WTC11 (cell line): ENCODE results near the gene SMYD3. TPM values are rescaled to one million over a fixed set of nuclear protein-coding genes. Genes with fewer than 3 reads are reported as not detected.

Experiments used
- ATAC-seq: fragments of 200-7000 bp; cut with Tn5 transposase; 2 replicates; pipeline ENCODE4 v1.10.0; 2021; ENCODE audit warnings: mild to moderate bottlenecking, moderate library complexity
- Bru-seq: library from RNA; stranded (reverse); fragments of 400-500 nt; gene quantifications from one replicate; lab custom pipeline; 2021; lab: Mats Ljungman, UMichigan
- CTCF ChIA-PET: fragments of 300-600 bp; sonication (Branson Sonifier 250); formaldehyde crosslinking; loops from one replicate; lab custom pipeline; 2021; ENCODE audit warnings: antibody characterized with exemption; lab: Charles Lee
- POLR2A ChIA-PET: fragments of 350-600 bp; sonication (Branson Sonifier 250); formaldehyde crosslinking; loops from one replicate; lab custom pipeline; 2021; ENCODE audit warnings: antibody characterized with exemption; lab: Charles Lee
- DNase-seq: peaks from one replicate; pipeline ENCODE4 v3.0.0; 2021; ENCODE audit warnings: low spot score
- H3K27ac Mint-ChIP-seq: 2 replicates; pipeline ENCODE4 v1.8.0; 2021; ENCODE audit warnings: mixed read lengths
- H3K27me3 Mint-ChIP-seq: 2 replicates; pipeline ENCODE4 v1.8.0; 2021; ENCODE audit warnings: low read depth, mild to moderate bottlenecking, moderate library complexity, mixed read lengths
- H3K36me3 Mint-ChIP-seq: 2 replicates; pipeline ENCODE4 v1.8.0; 2021; ENCODE audit warnings: mixed read lengths
- H3K4me1 Mint-ChIP-seq: 2 replicates; pipeline ENCODE4 v1.8.0; 2022; ENCODE audit warnings: mixed read lengths
- H3K4me3 Mint-ChIP-seq: 2 replicates; pipeline ENCODE4 v1.8.0; 2021; ENCODE audit warnings: mild to moderate bottlenecking, moderate library complexity, mixed read lengths
- H3K9me3 Mint-ChIP-seq: 2 replicates; pipeline ENCODE4 v1.8.0; 2021; ENCODE audit warnings: mixed read lengths
- ATF1 ChIP-seq: sonication (generic); formaldehyde crosslinking; IDR thresholded peaks from 2 replicates; pipeline ENCODE4 v1.8.1; 2023; ENCODE audit warnings: mild to moderate bottlenecking, moderate library complexity, missing genetic modification reagents
- ESRRA ChIP-seq: sonication (generic); formaldehyde crosslinking; IDR thresholded peaks from 2 replicates; pipeline ENCODE4 v1.8.1; 2022; ENCODE audit warnings: mild to moderate bottlenecking, missing genetic modification reagents, borderline replicate concordance
- ETV6 ChIP-seq: sonication (generic); formaldehyde crosslinking; IDR thresholded peaks from 2 replicates; pipeline ENCODE4 v1.8.1; 2022; ENCODE audit warnings: mild to moderate bottlenecking, missing genetic modification reagents
- FOXK1 ChIP-seq: sonication (generic); formaldehyde crosslinking; IDR thresholded peaks from 2 replicates; pipeline ENCODE4 v1.8.0; 2022; ENCODE audit warnings: mild to moderate bottlenecking, moderate library complexity, missing genetic modification reagents
- GRHL2 ChIP-seq: fragments of 250-450 bp; sonication (Bioruptor Pico); IDR thresholded peaks from 2 replicates; pipeline ENCODE4 v1.8.0; 2022; ENCODE audit warnings: mild to moderate bottlenecking, moderate library complexity; ENCODE audit not compliant: insufficient replicate concordance, severe bottlenecking
- HMGA2 ChIP-seq: fragments of 250-450 bp; sonication (Bioruptor Pico); IDR thresholded peaks from 2 replicates; pipeline ENCODE4 v1.4.0; 2021; ENCODE audit warnings: mild to moderate bottlenecking, moderate library complexity
- KAT7 ChIP-seq: sonication (generic); formaldehyde crosslinking; IDR thresholded peaks from 2 replicates; pipeline ENCODE4 v1.8.1; 2023; ENCODE audit warnings: missing genetic modification reagents, mild to moderate bottlenecking, borderline replicate concordance
- MXD4 ChIP-seq: fragments of 250-450 bp; sonication (Bioruptor Pico); IDR thresholded peaks from 2 replicates; pipeline ENCODE4 v1.8.0; 2021; ENCODE audit warnings: mild to moderate bottlenecking, moderate library complexity, borderline replicate concordance
- NR1H2 ChIP-seq: sonication (generic); formaldehyde crosslinking; IDR thresholded peaks from 2 replicates; pipeline ENCODE4 v1.9.0; 2021; ENCODE audit warnings: mild to moderate bottlenecking, moderate library complexity, missing genetic modification reagents
- RELA ChIP-seq: sonication (generic); formaldehyde crosslinking; IDR thresholded peaks from 2 replicates; pipeline ENCODE4 v1.8.1; 2022; ENCODE audit warnings: missing genetic modification reagents, mild to moderate bottlenecking, borderline replicate concordance
- RORB ChIP-seq: fragments of 250-450 bp; sonication (Bioruptor Pico); IDR thresholded peaks from 2 replicates; pipeline ENCODE4 v1.9.0; 2021; ENCODE audit warnings: mild to moderate bottlenecking
- SMAD3 ChIP-seq: sonication (generic); formaldehyde crosslinking; IDR thresholded peaks from 2 replicates; pipeline ENCODE4 v1.8.0; 2022; ENCODE audit warnings: missing genetic modification reagents, mild to moderate bottlenecking, borderline replicate concordance
- SP1 ChIP-seq: sonication (generic); formaldehyde crosslinking; conservative IDR thresholded peaks from 2 replicates; pipeline ENCODE4 v1.8.1; 2022; ENCODE audit warnings: missing genetic modification reagents
- TCF7 ChIP-seq: sonication (generic); formaldehyde crosslinking; IDR thresholded peaks from 2 replicates; pipeline ENCODE4 v1.8.0; 2022; ENCODE audit warnings: mild to moderate bottlenecking, low read depth, missing genetic modification reagents, moderate library complexity
- TEAD4 ChIP-seq: sonication (generic); formaldehyde crosslinking; IDR thresholded peaks from 2 replicates; pipeline ENCODE4 v1.8.0; 2022; ENCODE audit warnings: mild to moderate bottlenecking, missing genetic modification reagents
- ZNF121 ChIP-seq: sonication (generic); formaldehyde crosslinking; IDR thresholded peaks from 2 replicates; pipeline ENCODE4 v1.8.0; 2023; ENCODE audit warnings: missing genetic modification reagents
- ZNF232 ChIP-seq: sonication (generic); formaldehyde crosslinking; IDR thresholded peaks from 2 replicates; pipeline ENCODE4 v1.8.0; 2022; ENCODE audit warnings: mild to moderate bottlenecking, missing genetic modification reagents
- ZNF263 ChIP-seq: sonication (generic); formaldehyde crosslinking; IDR thresholded peaks from 2 replicates; pipeline ENCODE4 v1.8.1; 2022; ENCODE audit warnings: low read depth, mild to moderate bottlenecking, moderate library complexity, missing genetic modification reagents
- ZNF317 ChIP-seq: sonication (generic); formaldehyde crosslinking; IDR thresholded peaks from 2 replicates; pipeline ENCODE4 v1.8.1; 2023; ENCODE audit warnings: low read depth, mild to moderate bottlenecking, moderate library complexity, missing genetic modification reagents, borderline replicate concordance
- ZNF416 ChIP-seq: fragments of 250-450 bp; sonication (Bioruptor Pico); IDR thresholded peaks from 2 replicates; pipeline ENCODE4 v1.9.0; 2021; ENCODE audit warnings: mild to moderate bottlenecking, inconsistent platforms
- ZNF671 ChIP-seq: fragments of 250-450 bp; sonication (Bioruptor Pico); IDR thresholded peaks from 2 replicates; pipeline ENCODE4 v1.8.0; 2021; ENCODE audit warnings: mild to moderate bottlenecking
- long read RNA-seq, 3 experiments: library from RNA in 1 of 3; library from capped mRNA in 1 of 3; library from polyadenylated mRNA in 1 of 3; unstranded in 2 of 3; stranded (forward) in 1 of 3; transcript quantifications; one replicate each; pipeline ENCODE4 v2.0.0, GENCODE V29; 2021
- total RNA-seq: library from RNA; stranded (reverse); gene quantifications from 3 replicates; pipeline ENCODE4 v1.2.3, GENCODE V29; 2021
- TF ChIP-seq, protein P1 (sequence below): sonication (generic); formaldehyde crosslinking; IDR thresholded peaks from 2 replicates; pipeline ENCODE4 v1.8.0; 2022; ENCODE audit warnings: mild to moderate bottlenecking, missing genetic modification reagents
- TF ChIP-seq, protein P2 (sequence below): sonication (generic); formaldehyde crosslinking; IDR thresholded peaks from 2 replicates; pipeline ENCODE4 v1.8.0; 2022; ENCODE audit warnings: mild to moderate bottlenecking, missing genetic modification reagents
- TF ChIP-seq, protein P3 (sequence below): fragments of 250-450 bp; sonication (Bioruptor Pico); IDR thresholded peaks from 2 replicates; pipeline ENCODE4 v1.9.0; 2021; ENCODE audit warnings: moderate library complexity, mild to moderate bottlenecking, inconsistent platforms, borderline replicate concordance
- TF ChIP-seq, protein P4 (sequence below): fragments of 250-450 bp; sonication (Bioruptor Pico); IDR thresholded peaks from 2 replicates; pipeline ENCODE4 v2.1.2; 2022; ENCODE audit warnings: mild to moderate bottlenecking, moderate library complexity
- TF ChIP-seq, protein P5 (sequence below): sonication (generic); formaldehyde crosslinking; IDR thresholded peaks from 2 replicates; pipeline ENCODE4 v1.8.1; 2022; ENCODE audit warnings: mild to moderate bottlenecking, missing genetic modification reagents, moderate library complexity, borderline replicate concordance
- TF ChIP-seq, protein P6 (sequence below): sonication (generic); formaldehyde crosslinking; IDR thresholded peaks from 2 replicates; pipeline ENCODE4 v1.8.1; 2023; ENCODE audit warnings: mild to moderate bottlenecking, moderate library complexity, missing genetic modification reagents
- TF ChIP-seq, protein P7 (sequence below): sonication (generic); formaldehyde crosslinking; IDR thresholded peaks from 2 replicates; pipeline ENCODE4 v1.8.0; 2023; ENCODE audit warnings: missing genetic modification reagents

The SMYD3 gene
- 21.4 to 31.9 TPM (median 30.9 TPM) in 3 replicates for total RNA-seq
- Bru-seq, nascent RNA: percentile 64 among the genes with signal in this experiment
- long read RNA-seq, experiment 1, partial matches to known transcripts: 4 of 26 reads
- long read RNA-seq, experiment 1, other reads (novel, unspliced or antisense): 22 of 26 reads
- long read RNA-seq, experiment 2, partial matches to known transcripts: 3 of 5 reads
- long read RNA-seq, experiment 2, other reads (novel, unspliced or antisense): 1 of 5 reads
- long read RNA-seq, experiment 3, partial matches to known transcripts: 0 of 5 reads
- long read RNA-seq, experiment 3, other reads (novel, unspliced or antisense): 3 of 5 reads

DNA sequence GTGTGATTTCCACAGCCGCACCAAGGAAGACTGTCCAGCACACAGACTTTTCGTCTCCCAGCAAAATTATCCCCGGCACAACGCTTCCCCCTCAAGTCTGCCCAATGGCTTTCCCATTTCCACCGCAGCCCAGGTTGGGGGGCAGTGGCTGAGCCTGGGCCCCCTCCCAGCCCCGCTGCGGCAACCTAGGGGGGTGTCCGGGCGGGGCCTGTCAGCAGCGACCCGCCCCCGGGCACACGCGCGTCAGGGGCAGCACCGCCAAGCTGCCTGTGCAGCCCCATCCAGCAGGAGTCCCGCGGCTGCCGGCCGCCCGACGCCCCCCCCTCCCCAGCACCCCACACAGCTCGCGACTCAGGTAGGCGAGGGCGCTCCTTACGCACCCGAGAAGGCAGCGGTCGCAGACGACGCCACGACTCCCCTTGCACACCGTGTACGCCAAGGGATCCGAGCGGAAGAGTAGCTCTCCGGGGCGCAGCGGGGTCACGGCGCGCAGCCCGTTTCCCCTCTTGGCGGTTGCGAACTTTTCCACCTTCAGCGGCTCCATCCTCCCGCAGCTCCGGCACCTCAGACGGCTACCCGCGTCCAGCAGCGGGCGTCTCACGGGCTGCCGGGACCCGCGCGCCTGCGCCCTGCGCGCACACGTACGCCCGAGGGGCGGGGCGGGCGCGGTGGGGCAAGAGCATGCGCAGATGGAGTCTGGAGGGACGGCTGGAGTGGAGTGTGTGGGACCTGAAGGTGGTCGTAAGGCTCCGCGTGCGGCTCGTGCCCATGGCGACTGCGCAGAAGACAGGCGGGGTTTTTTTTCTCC lies at the start of gene SMYD3:
SMYD3 (minus strand) TSS at position 606 of the 808 bp plus-strand sequence.
- Mint-ChIP-seq H3K36me3 (no peaks in the 10 kb centered on the region), H3K4me1 (peaks cover 10% of the 10 kb centered on the region), H3K4me3 (peak within 1 kb of the TSS; percentile 86), H3K27ac (peak within 1 kb of the TSS; percentile 37; the same call in 1 of the 2 replicates), H3K9me3 (no peaks in the 10 kb centered on the region), H3K27me3 (peaks cover 4% of the 10 kb centered on the region; the same call in 1 of the 2 replicates)
- POLR2A ChIA-PET: interaction anchor here (1.0 kb wide), 1 partner anchor 15 kb away, joined by 4 read pairs; no protein-coding TSS in a partner anchor
- CTCF ChIA-PET: interaction anchor here (0.6 to 2.1 kb wide), 6 partner anchors 9 to 1105 kb away, joined by 3 to 5 read pairs (median 3); partner anchors contain the start of gene SCCPDH
- DNase-seq (peak; percentile 79), ATAC-seq (peak; percentile 94)
- TF ChIP-seq TCF7 (CRISPR knock-in tag) (no peak), ZNF416 (CRISPR knock-in tag) (no peak), SMAD3 (peak; percentile 69; the same call in 1 of the 2 replicates), ZNF317 (no peak), KAT7 (CRISPR knock-in tag) (0 out of 2 replicates have a peak, but pooled peaks have one; percentile 91), ZNF121 (CRISPR knock-in tag) (peak; percentile 34; the same call in 1 of the 2 replicates), HMGA2 (CRISPR knock-in tag) (no peak), ESRRA (CRISPR knock-in tag) (no peak), GRHL2 (CRISPR knock-in tag) (no peak), RORB (CRISPR knock-in tag) (no peak), ATF1 (CRISPR knock-in tag) (no peak), FOXK1 (CRISPR knock-in tag) (no peak), ETV6 (peak; percentile 73), ZNF232 (CRISPR knock-in tag) (0 out of 2 replicates have a peak, but pooled peaks have one; percentile 17), ZNF263 (no peak), NR1H2 (CRISPR knock-in tag) (no peak), SP1 (no peak; the same call in 1 of the 2 replicates), TEAD4 (CRISPR knock-in tag) (no peak), RELA (CRISPR knock-in tag) (no peak), ZNF671 (no peak), MXD4 (CRISPR knock-in tag) (no peak)
- TF ChIP-seq, protein P1, sequence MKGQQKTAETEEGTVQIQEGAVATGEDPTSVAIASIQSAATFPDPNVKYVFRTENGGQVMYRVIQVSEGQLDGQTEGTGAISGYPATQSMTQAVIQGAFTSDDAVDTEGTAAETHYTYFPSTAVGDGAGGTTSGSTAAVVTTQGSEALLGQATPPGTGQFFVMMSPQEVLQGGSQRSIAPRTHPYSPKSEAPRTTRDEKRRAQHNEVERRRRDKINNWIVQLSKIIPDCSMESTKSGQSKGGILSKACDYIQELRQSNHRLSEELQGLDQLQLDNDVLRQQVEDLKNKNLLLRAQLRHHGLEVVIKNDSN (CRISPR knock-in tag): 0 out of 2 replicates have a peak, but pooled peaks have one; percentile 12
- TF ChIP-seq, protein P2, sequence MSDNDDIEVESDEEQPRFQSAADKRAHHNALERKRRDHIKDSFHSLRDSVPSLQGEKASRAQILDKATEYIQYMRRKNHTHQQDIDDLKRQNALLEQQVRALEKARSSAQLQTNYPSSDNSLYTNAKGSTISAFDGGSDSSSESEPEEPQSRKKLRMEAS (CRISPR knock-in tag): peak; percentile 52; the same call in 1 of the 2 replicates
- TF ChIP-seq, protein P3, sequence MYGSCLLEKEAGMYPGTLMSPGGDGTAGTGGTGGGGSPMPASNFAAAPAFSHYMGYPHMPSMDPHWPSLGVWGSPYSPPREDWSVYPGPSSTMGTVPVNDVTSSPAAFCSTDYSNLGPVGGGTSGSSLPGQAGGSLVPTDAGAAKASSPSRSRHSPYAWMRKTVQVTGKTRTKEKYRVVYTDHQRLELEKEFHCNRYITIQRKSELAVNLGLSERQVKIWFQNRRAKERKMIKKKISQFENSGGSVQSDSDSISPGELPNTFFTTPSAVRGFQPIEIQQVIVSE: no peak
- TF ChIP-seq, protein P4, sequence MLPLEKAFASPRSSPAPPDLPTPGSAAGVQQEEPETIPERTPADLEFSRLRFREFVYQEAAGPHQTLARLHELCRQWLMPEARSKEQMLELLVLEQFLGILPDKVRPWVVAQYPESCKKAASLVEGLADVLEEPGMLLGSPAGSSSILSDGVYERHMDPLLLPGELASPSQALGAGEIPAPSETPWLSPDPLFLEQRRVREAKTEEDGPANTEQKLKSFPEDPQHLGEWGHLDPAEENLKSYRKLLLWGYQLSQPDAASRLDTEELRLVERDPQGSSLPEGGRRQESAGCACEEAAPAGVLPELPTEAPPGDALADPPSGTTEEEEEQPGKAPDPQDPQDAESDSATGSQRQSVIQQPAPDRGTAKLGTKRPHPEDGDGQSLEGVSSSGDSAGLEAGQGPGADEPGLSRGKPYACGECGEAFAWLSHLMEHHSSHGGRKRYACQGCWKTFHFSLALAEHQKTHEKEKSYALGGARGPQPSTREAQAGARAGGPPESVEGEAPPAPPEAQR: no peak
- TF ChIP-seq, protein P5, sequence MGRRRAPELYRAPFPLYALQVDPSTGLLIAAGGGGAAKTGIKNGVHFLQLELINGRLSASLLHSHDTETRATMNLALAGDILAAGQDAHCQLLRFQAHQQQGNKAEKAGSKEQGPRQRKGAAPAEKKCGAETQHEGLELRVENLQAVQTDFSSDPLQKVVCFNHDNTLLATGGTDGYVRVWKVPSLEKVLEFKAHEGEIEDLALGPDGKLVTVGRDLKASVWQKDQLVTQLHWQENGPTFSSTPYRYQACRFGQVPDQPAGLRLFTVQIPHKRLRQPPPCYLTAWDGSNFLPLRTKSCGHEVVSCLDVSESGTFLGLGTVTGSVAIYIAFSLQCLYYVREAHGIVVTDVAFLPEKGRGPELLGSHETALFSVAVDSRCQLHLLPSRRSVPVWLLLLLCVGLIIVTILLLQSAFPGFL: no peak
- TF ChIP-seq, protein P6, sequence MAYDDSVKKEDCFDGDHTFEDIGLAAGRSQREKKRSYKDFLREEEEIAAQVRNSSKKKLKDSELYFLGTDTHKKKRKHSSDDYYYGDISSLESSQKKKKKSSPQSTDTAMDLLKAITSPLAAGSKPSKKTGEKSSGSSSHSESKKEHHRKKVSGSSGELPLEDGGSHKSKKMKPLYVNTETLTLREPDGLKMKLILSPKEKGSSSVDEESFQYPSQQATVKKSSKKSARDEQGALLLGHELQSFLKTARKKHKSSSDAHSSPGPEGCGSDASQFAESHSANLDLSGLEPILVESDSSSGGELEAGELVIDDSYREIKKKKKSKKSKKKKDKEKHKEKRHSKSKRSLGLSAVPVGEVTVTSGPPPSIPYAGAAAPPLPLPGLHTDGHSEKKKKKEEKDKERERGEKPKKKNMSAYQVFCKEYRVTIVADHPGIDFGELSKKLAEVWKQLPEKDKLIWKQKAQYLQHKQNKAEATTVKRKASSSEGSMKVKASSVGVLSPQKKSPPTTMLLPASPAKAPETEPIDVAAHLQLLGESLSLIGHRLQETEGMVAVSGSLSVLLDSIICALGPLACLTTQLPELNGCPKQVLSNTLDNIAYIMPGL: peak; percentile 76
- TF ChIP-seq, protein P7, sequence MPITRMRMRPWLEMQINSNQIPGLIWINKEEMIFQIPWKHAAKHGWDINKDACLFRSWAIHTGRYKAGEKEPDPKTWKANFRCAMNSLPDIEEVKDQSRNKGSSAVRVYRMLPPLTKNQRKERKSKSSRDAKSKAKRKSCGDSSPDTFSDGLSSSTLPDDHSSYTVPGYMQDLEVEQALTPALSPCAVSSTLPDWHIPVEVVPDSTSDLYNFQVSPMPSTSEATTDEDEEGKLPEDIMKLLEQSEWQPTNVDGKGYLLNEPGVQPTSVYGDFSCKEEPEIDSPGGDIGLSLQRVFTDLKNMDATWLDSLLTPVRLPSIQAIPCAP (CRISPR knock-in tag): no peak
